LNCAP (cell line): Measurements from ENCODE around the gene VAMP2.

Experiments used
- CTCF ChIP-seq: fragments of 450-650 bp; IDR thresholded peaks from 2 replicates; pipeline ENCODE4 v1.5.1; 2017; ENCODE audit warnings: mild to moderate bottlenecking

Gene VAMP2

GRCh38 chr17:8167526-8167925, 4.8 kb upstream of the VAMP2 start:
- TF ChIP-seq CTCF: no peak

- no peak for TF ChIP-seq CTCF
These were observed 4.0 kb upstream of the VAMP2 start for GRCh38 chr17:8166731-8167130.

GRCh38 chr17:8164815-8165131, 2.0 kb upstream of the VAMP2 start:
- no peak for TF ChIP-seq CTCF

- no peak for TF ChIP-seq CTCF
These were observed 1.4 kb upstream of the VAMP2 start for GRCh38 chr17:8163978-8164814.

- no peak for TF ChIP-seq CTCF
These were observed 539 bp upstream of the VAMP2 start for GRCh38 chr17:8162997-8163977.

- TF ChIP-seq CTCF: no peak
These were observed 1.2 kb downstream of the VAMP2 start for GRCh38 chr17:8161289-8162232.

GRCh38 chr17:8160741-8161221, 2.0 kb downstream of the VAMP2 start:
- TF ChIP-seq CTCF: no peak
